Measurements from ENCODE around the gene RHEX.

The RHEX gene

DNA sequence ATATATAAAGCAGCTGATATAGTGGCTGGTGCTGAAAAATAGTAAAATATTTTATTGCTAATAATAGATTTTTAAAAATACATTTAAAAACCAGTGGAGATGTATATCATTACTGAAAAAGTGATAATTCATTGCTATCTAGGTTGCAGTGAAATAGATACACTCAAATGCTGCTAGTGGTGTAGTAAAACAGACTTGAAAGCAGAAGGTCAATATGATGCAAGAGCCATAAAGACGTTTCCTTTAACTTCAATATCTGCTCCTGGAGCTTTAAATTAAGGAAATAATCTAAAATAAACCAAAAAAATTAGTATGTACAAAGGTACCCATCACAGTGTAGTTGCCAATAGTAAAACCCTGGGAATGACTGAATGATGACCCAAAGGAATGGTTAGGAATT, 26.2 kb downstream of the RHEX start:
- no peak for FAIRE-seq
- no peak for TF ChIP-seq POLR2A (IDR thresholded peaks at IDR 0.05; ENCODE audit: low read depth, low read length)
- DNase-seq (ENCODE audit: insufficient read length, low spot score) = no peak

DNA sequence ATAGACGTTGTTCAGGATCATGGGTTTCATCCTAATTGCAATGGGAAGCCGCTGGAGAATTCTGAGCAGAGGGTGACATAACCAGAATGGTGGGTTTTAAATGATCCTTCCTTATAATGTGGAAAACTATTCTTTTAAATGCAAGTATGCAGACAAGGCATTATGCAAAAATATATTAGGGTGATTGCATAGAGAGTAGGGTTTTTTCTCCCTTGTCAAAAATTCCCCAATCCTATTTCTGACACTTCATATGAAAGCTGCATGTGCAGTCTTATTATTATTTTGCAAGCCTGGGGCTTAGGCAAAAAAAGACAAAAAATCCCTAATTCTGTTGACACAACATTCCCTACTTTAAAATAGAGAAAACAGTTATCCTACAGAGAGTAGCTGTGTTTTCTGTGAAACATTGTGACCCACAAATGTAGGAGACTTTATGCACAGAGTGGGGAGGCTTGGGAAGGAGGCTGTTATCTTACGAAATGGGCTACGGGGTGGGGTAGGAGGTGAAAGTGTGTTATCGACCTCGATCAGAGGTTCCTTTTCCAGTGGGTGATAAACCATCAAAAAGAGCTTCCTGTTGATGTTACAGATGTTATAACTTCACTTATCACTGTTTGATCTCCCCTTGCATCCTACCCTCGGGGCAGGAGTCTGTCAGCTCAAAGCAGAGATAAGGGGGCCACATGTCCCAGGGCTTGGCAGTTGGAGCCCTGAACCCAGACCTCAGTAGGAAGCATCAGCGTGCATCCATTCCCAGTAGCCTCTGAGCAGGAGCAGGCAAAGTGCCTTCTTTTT, 27.2 kb downstream of the RHEX start:
- TF ChIP-seq POLR2A (IDR thresholded peaks at IDR 0.05; ENCODE audit: low read depth, low read length) = no peak
- FAIRE-seq (no peak), DNase-seq (ENCODE audit: insufficient read length, low spot score) (no peak)

- DNase-seq (ENCODE audit: insufficient read length, low spot score) (no peak), FAIRE-seq (no peak)
- no peak for TF ChIP-seq POLR2A (IDR thresholded peaks at IDR 0.05; ENCODE audit: low read depth, low read length)
These were observed 28.9 kb downstream of the RHEX start for GRCh38 chr1:206081856-206082255.

DNA sequence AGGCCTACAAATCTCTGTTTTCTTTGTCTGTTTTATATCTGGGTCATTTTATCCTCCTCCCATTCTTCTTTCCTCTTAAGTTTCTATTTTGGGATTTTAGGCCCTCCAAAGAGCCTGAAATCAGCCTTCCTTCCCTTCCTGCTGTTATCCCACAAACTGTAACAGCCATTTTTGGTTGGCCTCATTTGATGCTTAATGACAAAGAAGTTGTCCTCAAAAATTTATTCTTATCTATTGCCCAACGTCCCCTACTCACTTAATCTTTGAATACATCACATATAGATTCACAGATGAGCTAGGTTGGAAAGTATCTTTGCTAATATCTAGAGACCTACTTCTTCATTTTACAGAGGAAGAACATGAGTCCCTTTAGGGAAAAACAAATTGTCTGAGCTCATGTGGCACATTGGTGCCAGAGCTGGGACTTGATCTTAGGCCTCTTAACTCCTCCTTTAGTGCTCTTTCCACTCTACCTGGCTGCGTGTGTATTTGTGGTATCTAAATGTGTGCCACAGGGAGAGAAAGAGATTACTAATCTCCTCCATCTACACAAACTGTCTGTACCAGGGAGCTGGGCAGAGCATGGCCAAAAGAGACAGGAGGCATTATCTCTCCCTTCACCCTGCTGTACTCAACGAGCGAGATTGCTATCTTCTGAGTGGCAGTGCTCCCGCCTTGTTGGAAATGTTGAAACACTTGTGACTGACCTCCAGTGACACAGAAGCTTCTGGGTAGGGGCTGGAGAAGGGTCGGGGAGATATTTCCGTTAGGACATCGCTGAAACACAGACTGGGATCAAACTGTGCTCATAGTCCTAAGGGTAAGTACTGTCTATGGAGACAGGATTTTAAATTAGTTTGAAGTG, 30.1 kb downstream of the RHEX start:
- no peak for TF ChIP-seq POLR2A (IDR thresholded peaks at IDR 0.05; ENCODE audit: low read depth, low read length)
- FAIRE-seq (no peak), DNase-seq (ENCODE audit: insufficient read length, low spot score) (no peak)

DNA sequence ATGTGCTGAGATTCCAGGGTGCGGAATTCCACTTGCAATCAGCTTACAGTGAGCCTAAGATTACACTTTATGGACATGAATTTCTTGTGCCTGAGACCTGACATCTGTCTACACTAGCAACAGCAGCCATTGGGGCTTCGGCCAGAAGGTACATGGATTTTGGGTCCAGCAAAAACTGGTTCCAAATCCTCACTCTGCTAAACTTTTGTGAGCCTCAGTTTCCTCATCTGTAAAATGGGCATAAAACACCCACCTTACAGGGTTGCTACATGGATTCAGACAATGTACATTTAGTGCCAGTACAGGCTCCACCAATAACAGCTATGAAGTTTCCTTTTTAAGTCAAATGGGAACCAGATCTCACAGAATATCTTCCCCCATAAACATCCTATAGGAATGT, 30.8 kb downstream of the RHEX start:
- no peak for TF ChIP-seq POLR2A (IDR thresholded peaks at IDR 0.05; ENCODE audit: low read depth, low read length)
- FAIRE-seq (no peak), DNase-seq (ENCODE audit: insufficient read length, low spot score) (no peak)

GRCh38 chr1:206087091-206087490, 34.1 kb downstream of the RHEX start:
- TF ChIP-seq POLR2A (IDR thresholded peaks at IDR 0.05; ENCODE audit: low read depth, low read length) = no peak
- no peak for DNase-seq (ENCODE audit: insufficient read length, low spot score)
- no peak for FAIRE-seq

- FAIRE-seq (no peak), DNase-seq (ENCODE audit: insufficient read length, low spot score) (no peak)
- TF ChIP-seq POLR2A (IDR thresholded peaks at IDR 0.05; ENCODE audit: low read depth, low read length) = no peak
These were observed 36.4 kb downstream of the RHEX start for GRCh38 chr1:206089341-206089740.

GRCh38 chr1:206094024-206094423, 41.1 kb downstream of the RHEX start:
- DNase-seq (ENCODE audit: insufficient read length, low spot score) (no peak), FAIRE-seq (no peak)
- TF ChIP-seq POLR2A (IDR thresholded peaks at IDR 0.05; ENCODE audit: low read depth, low read length) = no peak

- no peak for FAIRE-seq
- no peak for TF ChIP-seq POLR2A (IDR thresholded peaks at IDR 0.05; ENCODE audit: low read depth, low read length)
- DNase-seq (ENCODE audit: insufficient read length, low spot score) = no peak
These were observed 44.4 kb downstream of the RHEX start for GRCh38 chr1:206097381-206097780.

DNA sequence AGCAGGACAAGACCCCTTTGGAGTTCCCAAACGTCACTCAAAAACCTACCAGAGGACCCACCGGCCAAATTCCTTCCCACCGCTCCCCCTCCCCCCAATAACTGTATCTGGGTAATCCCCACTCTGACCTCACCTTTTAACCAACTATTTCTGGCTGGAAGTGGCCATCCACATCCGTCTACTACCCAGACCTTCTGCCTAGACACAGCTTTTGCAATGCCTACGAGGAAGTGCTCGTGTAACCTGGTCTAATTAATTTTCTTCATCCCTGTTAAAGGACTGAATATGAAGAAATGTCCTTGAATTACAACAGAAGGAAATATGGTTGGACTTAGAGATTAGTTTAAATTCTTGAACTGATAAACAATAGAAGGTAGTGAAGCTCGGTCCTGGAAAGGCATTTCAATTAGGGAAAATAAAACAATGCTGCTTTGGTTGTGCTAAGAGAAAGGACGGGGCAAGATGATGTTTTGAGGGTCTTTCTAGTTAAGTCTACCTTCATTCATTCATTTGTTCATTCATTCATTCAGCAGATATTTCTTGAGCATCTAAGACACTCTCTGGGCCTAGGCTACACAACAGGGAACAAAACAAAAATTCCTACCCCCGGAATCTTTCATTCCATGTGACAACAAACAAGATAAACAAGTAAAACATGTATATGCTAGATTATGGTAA, 45.4 kb downstream of the RHEX start:
- DNase-seq (ENCODE audit: insufficient read length, low spot score) (no peak), FAIRE-seq (no peak)
- TF ChIP-seq POLR2A (IDR thresholded peaks at IDR 0.05; ENCODE audit: low read depth, low read length) = no peak

- DNase-seq (ENCODE audit: insufficient read length, low spot score) = no peak
- TF ChIP-seq POLR2A (IDR thresholded peaks at IDR 0.05; ENCODE audit: low read depth, low read length) = no peak
- FAIRE-seq = no peak
These were observed 47.3 kb downstream of the RHEX start for GRCh38 chr1:206100226-206100815.

GRCh38 chr1:206101351-206102045, 48.5 kb downstream of the RHEX start:
- no peak for TF ChIP-seq POLR2A (IDR thresholded peaks at IDR 0.05; ENCODE audit: low read depth, low read length)
- DNase-seq (ENCODE audit: insufficient read length, low spot score) = no peak
- FAIRE-seq = no peak

DNA sequence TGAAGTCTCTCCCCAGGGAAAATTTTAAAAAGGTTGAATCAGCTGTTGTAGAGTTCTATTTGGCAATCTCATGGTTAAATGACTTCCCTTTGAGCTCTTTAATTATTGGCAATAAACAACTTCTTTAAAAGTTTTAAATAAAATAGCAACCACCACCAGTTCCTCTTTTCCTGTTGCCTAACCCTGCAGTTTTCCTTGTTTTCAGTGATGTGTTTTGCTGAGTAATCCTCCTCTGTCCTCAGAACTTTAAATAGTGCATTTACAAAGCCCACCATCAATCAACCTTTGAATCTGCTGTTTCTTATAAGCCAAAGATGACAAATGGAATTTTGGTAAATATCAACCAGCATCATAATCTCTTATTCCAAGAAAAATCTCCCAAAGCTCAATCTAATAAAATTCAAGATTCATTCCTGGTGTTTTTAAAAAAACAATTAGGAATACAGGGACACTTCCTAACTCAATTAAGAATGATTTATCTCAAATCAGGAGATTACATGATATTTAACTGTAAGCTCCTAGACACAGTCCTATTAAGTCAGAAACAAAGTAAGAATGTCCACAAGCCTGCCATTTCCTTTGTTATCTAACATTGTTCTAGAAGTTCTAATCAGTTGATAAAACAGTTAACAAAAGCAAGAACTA, 49.4 kb downstream of the RHEX start:
- FAIRE-seq (no peak), DNase-seq (ENCODE audit: insufficient read length, low spot score) (no peak)
- no peak for TF ChIP-seq POLR2A (IDR thresholded peaks at IDR 0.05; ENCODE audit: low read depth, low read length)

All from H54 (cell line).